ENCODE data around the gene CLCN7. TPM values are rescaled to one million over a fixed set of nuclear protein-coding genes. Genes with fewer than 3 reads are reported as not detected.

The CLCN7 gene
- total RNA-seq, 6 experiments from 2014 or later, result 47.5 to 62.6 (median 51.3) TPM

DNA sequence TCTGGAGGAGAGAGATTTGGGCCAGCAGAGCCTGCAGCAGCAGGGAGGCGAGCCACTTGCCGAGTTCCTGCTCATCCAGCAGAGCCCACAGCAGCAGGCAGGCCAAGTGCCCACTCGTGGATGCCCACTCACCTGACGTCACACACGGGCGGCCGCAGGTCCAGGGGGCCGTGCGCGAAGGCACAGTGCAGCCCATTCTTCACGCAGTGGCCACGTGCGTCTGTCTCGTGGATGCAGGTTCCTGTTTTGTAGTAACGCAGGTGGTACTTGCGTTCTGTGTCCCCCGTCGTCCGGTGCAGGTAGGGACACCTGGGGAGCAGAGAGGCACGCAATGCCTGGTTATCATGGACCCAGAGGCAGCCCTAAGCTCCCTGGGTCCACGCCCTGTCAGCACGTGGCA, 71.8 kb downstream of the CLCN7 start:
- no peak for DNase-seq
- H3K9me3 Mint-ChIP-seq, result no peaks in the 10 kb centered on the region
- TF ChIP-seq, protein P1, sequence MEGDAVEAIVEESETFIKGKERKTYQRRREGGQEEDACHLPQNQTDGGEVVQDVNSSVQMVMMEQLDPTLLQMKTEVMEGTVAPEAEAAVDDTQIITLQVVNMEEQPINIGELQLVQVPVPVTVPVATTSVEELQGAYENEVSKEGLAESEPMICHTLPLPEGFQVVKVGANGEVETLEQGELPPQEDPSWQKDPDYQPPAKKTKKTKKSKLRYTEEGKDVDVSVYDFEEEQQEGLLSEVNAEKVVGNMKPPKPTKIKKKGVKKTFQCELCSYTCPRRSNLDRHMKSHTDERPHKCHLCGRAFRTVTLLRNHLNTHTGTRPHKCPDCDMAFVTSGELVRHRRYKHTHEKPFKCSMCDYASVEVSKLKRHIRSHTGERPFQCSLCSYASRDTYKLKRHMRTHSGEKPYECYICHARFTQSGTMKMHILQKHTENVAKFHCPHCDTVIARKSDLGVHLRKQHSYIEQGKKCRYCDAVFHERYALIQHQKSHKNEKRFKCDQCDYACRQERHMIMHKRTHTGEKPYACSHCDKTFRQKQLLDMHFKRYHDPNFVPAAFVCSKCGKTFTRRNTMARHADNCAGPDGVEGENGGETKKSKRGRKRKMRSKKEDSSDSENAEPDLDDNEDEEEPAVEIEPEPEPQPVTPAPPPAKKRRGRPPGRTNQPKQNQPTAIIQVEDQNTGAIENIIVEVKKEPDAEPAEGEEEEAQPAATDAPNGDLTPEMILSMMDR (IDR thresholded peaks at IDR 0.05), result no peak
- H3K27ac Mint-ChIP-seq, result no peak overlapping the region
- no peaks in the 10 kb centered on the region for H3K27me3 Mint-ChIP-seq (ENCODE audit: insufficient read depth)
- H3K4me1 Mint-ChIP-seq (ENCODE audit: low read depth), result no peaks in the 10 kb centered on the region
- H3K4me3 Mint-ChIP-seq, result no peak overlapping the region
- no peaks in the 10 kb centered on the region for H3K36me3 Mint-ChIP-seq (ENCODE audit: low read depth)

- Mint-ChIP-seq H3K9me3 (no peaks in the 10 kb centered on the region), H3K27ac (no peak overlapping the region), H3K4me1 (ENCODE audit: low read depth) (no peaks in the 10 kb centered on the region), H3K4me3 (no peak overlapping the region), H3K27me3 (ENCODE audit: insufficient read depth) (no peaks in the 10 kb centered on the region), H3K36me3 (ENCODE audit: low read depth) (no peaks in the 10 kb centered on the region)
- DNase-seq, result no peak
- TF ChIP-seq, protein P1 (IDR thresholded peaks at IDR 0.05), result no peak
These were observed 73.1 kb downstream of the CLCN7 start for GRCh38 chr16:1401758-1402154.

- no peaks in the 10 kb centered on the region for H3K4me1 Mint-ChIP-seq (ENCODE audit: low read depth)
- no peaks in the 10 kb centered on the region for H3K9me3 Mint-ChIP-seq
- TF ChIP-seq, protein P1 (IDR thresholded peaks at IDR 0.05), result no peak
- no peak overlapping the region for H3K4me3 Mint-ChIP-seq
- H3K36me3 Mint-ChIP-seq (ENCODE audit: low read depth), result no peaks in the 10 kb centered on the region
- H3K27me3 Mint-ChIP-seq (ENCODE audit: insufficient read depth), result no peaks in the 10 kb centered on the region
- DNase-seq, result no peak
- H3K27ac Mint-ChIP-seq, result no peak overlapping the region
These were observed 73.6 kb downstream of the CLCN7 start for GRCh38 chr16:1401061-1401757.

DNA sequence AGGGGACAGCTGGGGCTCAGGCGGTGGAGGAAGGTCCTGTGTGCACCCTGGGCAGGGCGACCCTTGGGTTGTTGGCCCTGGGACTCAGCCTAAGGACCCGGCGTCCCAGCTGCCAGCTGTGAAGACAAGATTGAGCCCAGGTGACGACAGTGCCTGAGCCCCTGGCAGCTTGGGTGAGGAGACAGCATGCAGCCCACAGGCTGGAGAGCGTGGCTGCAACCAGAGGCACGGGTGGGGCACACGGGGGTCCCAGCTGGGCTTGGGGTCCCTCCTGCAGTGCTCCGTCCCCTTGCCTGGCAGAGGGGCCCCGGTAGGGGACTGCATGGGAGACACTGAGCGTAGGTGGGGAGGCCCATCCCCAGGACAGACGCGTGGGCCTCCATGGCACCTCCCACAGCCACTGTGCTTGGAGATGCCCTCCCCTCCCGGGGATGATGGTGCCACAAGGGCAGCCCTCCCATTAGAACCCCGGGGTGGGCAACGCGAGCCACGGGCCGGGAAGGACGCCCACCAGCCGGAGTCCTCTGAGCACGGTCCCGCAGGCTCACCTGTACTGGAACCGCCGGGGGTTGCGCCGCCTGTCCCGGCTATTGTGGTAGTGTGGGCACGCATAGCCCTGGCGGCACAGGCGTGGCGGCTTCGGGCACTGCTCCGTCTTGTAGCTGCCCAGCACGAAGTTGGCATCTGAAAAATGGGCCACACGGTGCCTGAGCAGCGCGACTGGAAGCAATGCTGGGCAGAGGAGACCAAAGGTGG, 75.8 kb downstream of the CLCN7 start:
- no peak for DNase-seq
- Mint-ChIP-seq H3K4me3 (no peak overlapping the region), H3K9me3 (no peaks in the 10 kb centered on the region), H3K4me1 (ENCODE audit: low read depth) (no peaks in the 10 kb centered on the region), H3K27ac (no peak overlapping the region), H3K36me3 (ENCODE audit: low read depth) (no peaks in the 10 kb centered on the region), H3K27me3 (ENCODE audit: insufficient read depth) (no peaks in the 10 kb centered on the region)
- TF ChIP-seq, protein P1 (IDR thresholded peaks at IDR 0.05), result no peak

- no peak overlapping the region for H3K27ac Mint-ChIP-seq
- H3K4me3 Mint-ChIP-seq, result no peak overlapping the region
- no peaks in the 10 kb centered on the region for H3K27me3 Mint-ChIP-seq (ENCODE audit: insufficient read depth)
- no peaks in the 10 kb centered on the region for H3K36me3 Mint-ChIP-seq (ENCODE audit: low read depth)
- DNase-seq, result no peak
- H3K4me1 Mint-ChIP-seq (ENCODE audit: low read depth), result no peaks in the 10 kb centered on the region
- TF ChIP-seq, protein P1 (IDR thresholded peaks at IDR 0.05), result no peak
- no peaks in the 10 kb centered on the region for H3K9me3 Mint-ChIP-seq
These were observed 76.5 kb downstream of the CLCN7 start for GRCh38 chr16:1398351-1398750.

Data from HFFc6 (cell line).